CD4-positive, CD25-positive, alpha-beta regulatory T cell (primary cell): ENCODE results near the gene TFAP2A. TPM values are rescaled to one million over a fixed set of nuclear protein-coding genes. Genes with fewer than 3 reads are reported as not detected.

Experiments
- ATAC-seq, 2 donors: fragments of 150-1000 bp; cut with Tn5 transposase; one replicate each; pipeline ENCODE4 v1.10.0; 2021; ENCODE audit warnings: low read depth in 2 of 2, moderate number of reproducible peaks in 2 of 2, moderate library complexity in 1 of 2
- DNase-seq, 3 donors: peaks; one replicate each; pipeline versions ENCODE4 v3.0.0 to v3.0.0-alpha.2; 2012 to 2022; ENCODE audit warnings: mixed read lengths in 1 of 3
- H3K27ac ChIP-seq: one replicate; pipeline ENCODE4 v1.7.0; 2013; ENCODE audit warnings: mild to moderate bottlenecking, low read length; ENCODE audit not compliant: insufficient read depth, poor library complexity, severe bottlenecking
- H3K27me3 ChIP-seq: one replicate; pipeline ENCODE4 v1.7.0; 2013; ENCODE audit warnings: low read length; ENCODE audit not compliant: control insufficient read depth, insufficient read depth
- H3K36me3 ChIP-seq: one replicate; pipeline ENCODE4 v1.7.0; 2013; ENCODE audit warnings: mild to moderate bottlenecking, low read length, moderate library complexity; ENCODE audit not compliant: control insufficient read depth, insufficient read depth
- H3K4me1 ChIP-seq: 2 replicates; pipeline ENCODE4 v1.7.0; 2013; ENCODE audit warnings: mild to moderate bottlenecking, low read length; ENCODE audit not compliant: insufficient read depth, control insufficient read depth, poor library complexity, severe bottlenecking
- H3K4me3 ChIP-seq: one replicate; pipeline ENCODE4 v1.7.0; 2013; ENCODE audit warnings: low read depth, mild to moderate bottlenecking, low read length, moderate library complexity
- H3K9me3 ChIP-seq, 2 experiments: 1 replicate in 1 of 2; 2 replicates in 1 of 2; pipeline ENCODE4 v1.7.0; 2013; ENCODE audit warnings: low read length in 2 of 2, mild to moderate bottlenecking in 1 of 2, moderate library complexity in 1 of 2; ENCODE audit not compliant: control insufficient read depth in 2 of 2
- H3K27ac Mint-ChIP-seq, 3 donors: one replicate each; pipeline ENCODE4 v1.8.0; 2020 to 2022; ENCODE audit warnings: mild to moderate bottlenecking in 3 of 3, mixed read lengths in 3 of 3, moderate library complexity in 2 of 3
- H3K27me3 Mint-ChIP-seq: one replicate; pipeline ENCODE4 v1.8.0; 2022; ENCODE audit warnings: mild to moderate bottlenecking, mixed read lengths
- H3K36me3 Mint-ChIP-seq: one replicate; pipeline ENCODE4 v1.8.0; 2020; ENCODE audit warnings: mixed read lengths
- H3K4me1 Mint-ChIP-seq, 4 donors: one replicate each; pipeline ENCODE4 v1.8.0; 2020 to 2022; ENCODE audit warnings: mixed read lengths in 4 of 4, mild to moderate bottlenecking in 1 of 4
- H3K4me3 Mint-ChIP-seq, 4 donors: one replicate each; pipeline ENCODE4 v1.8.0; 2020 to 2022; ENCODE audit warnings: mild to moderate bottlenecking in 4 of 4, mixed read lengths in 4 of 4, moderate library complexity in 3 of 4
- H3K9me3 Mint-ChIP-seq, 7 donors: one replicate each; pipeline ENCODE4 v1.8.0; 2020 to 2022; ENCODE audit warnings: mixed read lengths in 7 of 7, mild to moderate bottlenecking in 3 of 7, moderate library complexity in 2 of 7
- polyA plus RNA-seq, 4 donors: library from polyadenylated mRNA; unstranded; fragments of 300-500 nt; fragmentation: Illumina TruSeq; gene quantifications; one replicate each; pipeline ENCODE4 v1.2.3, GENCODE V29; 2021
- total RNA-seq: library from RNA; stranded (reverse); gene quantifications from one replicate; pipeline ENCODE4 v1.2.3, GENCODE V29; 2022

Gene TFAP2A
- total and polyA plus RNA-seq, 5 donors from 2014 or later = not detected

DNA sequence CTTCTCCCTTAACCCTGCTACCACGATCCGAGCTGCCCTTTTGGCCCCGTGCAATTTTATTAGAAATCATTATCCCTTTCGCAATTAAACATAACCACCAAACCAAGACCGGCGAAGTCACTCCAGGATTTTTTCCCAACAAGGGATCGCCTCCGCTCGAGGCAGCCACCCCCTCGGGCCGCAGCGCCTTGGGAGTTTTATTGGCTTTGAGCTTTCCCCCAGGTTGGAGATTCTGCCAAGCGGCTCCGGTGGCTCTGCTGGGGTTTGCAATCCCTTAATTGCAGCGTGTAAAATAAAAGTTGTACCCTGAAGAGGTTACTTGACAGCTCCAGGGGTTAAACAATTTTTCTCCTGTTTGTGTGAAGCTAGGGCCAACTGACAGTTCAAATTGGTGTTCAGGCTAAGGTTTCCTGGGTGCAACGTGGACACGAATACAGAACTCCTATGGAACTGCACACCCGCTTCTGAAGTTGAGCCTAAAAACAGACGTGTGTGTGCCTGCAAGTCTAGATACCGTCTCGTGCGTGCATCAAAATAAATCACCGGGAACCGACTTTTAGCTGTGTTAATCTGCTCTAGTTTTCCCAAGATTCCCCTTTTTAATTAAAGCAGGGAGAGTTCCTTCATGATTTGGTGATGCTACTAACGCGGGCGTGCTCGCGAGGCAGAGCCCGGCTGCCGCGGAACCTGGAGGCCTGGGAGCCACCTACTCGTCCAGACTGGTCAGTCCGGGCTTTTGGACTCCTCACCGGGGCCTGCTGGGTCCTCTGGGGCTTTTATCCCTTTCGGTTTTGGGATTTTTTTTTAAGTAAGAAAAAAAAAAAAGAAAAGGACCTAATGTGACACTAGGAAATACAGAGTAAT is 975 bp upstream of the TFAP2A start:
- Histone ChIP-seq H3K9me3 (peaks cover 5 to 27% of the 10 kb centered on the region in 2 experiments), H3K27ac (no peak overlapping the region), H3K27me3 (peaks cover 35% of the 10 kb centered on the region), H3K4me3 (no peak overlapping the region), H3K36me3 (no peaks in the 10 kb centered on the region), H3K4me1 (peaks cover 44% of the 10 kb centered on the region)
- Mint-ChIP-seq H3K9me3 (peaks cover 0 to 24% (median 0%) of the 10 kb centered on the region in 7 donors), H3K27me3 (peaks cover 92% of the 10 kb centered on the region), H3K4me1 (peaks cover under 1 to 53% (median 21%) of the 10 kb centered on the region in 4 donors), H3K36me3 (peaks cover 4% of the 10 kb centered on the region), H3K4me3 (peak overlapping the region; percentile 26 to 84 (median 57)), H3K27ac (peak overlapping the region in 1 of 3 donors; percentile 56)
- DNase-seq (no peak), ATAC-seq (no peak)

DNA sequence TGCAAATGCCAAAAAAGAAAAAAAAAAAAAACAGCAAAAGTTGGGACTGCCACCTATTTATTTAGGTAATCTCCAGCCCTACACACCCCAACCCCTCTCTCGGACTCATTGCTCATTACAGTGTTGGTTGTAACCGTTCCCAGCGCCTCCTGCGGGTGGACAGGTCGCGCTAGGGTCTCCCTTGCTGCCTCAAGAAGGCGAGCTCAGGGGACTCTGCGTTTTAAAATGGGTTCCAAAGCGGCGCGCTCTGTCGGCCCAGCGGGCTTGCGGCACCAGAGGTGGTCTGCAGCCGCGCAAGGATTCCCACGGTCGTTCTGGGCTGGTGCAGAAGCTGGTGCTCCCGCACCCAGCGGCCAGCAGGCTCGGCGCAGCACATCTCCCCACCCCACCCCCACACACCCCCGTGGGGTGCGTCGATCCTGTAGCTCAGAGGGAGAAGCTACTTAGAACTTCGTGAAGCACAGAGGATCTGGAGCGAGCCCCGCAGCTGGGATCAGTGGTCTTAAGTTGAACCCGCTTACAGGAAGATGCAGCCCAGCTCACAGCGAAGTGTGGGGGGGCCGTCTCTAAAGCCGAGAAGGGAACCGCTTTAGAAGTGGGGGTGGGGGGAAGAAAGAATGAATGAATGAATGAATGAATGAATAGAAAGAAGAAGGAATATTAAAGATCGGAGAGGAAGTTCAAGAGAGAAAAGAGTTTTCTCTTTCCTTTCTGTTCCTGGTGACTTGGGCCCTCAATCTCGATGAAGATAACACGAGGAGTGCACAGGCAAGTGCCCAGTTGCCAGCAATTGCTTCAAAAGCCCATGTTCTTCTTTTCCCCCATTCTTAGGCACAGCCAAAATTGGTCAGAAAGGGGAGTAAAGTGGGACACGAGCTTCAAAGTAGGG is 780 bp downstream of the TFAP2A start:
- Mint-ChIP-seq H3K27me3 (peaks cover 94% of the 10 kb centered on the region), H3K36me3 (no peaks in the 10 kb centered on the region), H3K4me1 (peaks cover 10 to 61% (median 22%) of the 10 kb centered on the region in 4 donors), H3K27ac (peak overlapping the region in 2 of 3 donors; percentile 48 to 56), H3K9me3 (peaks cover 2 to 35% (median 5%) of the 10 kb centered on the region in 7 donors), H3K4me3 (peak overlapping the region; percentile 86 to 92 (median 90))
- Histone ChIP-seq H3K9me3 (peaks cover 15 to 40% of the 10 kb centered on the region in 2 experiments), H3K27ac (no peak overlapping the region), H3K36me3 (no peaks in the 10 kb centered on the region), H3K4me3 (no peak overlapping the region), H3K4me1 (peaks cover 44% of the 10 kb centered on the region), H3K27me3 (peaks cover 42% of the 10 kb centered on the region)
- ATAC-seq = no peak
- no peak for DNase-seq

- Mint-ChIP-seq H3K36me3 (no peaks in the 10 kb centered on the region), H3K27me3 (peaks cover 95% of the 10 kb centered on the region), H3K4me1 (peaks cover 10 to 61% (median 23%) of the 10 kb centered on the region in 4 donors), H3K9me3 (peaks cover 2 to 39% (median 8%) of the 10 kb centered on the region in 7 donors), H3K27ac (peak overlapping the region in 1 of 3 donors; percentile 56), H3K4me3 (peak overlapping the region; percentile 86 to 92 (median 90))
- Histone ChIP-seq H3K27ac (no peak overlapping the region), H3K36me3 (no peaks in the 10 kb centered on the region), H3K4me1 (peaks cover 44% of the 10 kb centered on the region), H3K9me3 (peaks cover 15 to 40% of the 10 kb centered on the region in 2 experiments), H3K27me3 (peaks cover 44% of the 10 kb centered on the region), H3K4me3 (no peak overlapping the region)
- DNase-seq (no peak), ATAC-seq (no peak)
Measured at GRCh38 chr6:10413262-10413849, 1.5 kb downstream of the TFAP2A start.

DNA sequence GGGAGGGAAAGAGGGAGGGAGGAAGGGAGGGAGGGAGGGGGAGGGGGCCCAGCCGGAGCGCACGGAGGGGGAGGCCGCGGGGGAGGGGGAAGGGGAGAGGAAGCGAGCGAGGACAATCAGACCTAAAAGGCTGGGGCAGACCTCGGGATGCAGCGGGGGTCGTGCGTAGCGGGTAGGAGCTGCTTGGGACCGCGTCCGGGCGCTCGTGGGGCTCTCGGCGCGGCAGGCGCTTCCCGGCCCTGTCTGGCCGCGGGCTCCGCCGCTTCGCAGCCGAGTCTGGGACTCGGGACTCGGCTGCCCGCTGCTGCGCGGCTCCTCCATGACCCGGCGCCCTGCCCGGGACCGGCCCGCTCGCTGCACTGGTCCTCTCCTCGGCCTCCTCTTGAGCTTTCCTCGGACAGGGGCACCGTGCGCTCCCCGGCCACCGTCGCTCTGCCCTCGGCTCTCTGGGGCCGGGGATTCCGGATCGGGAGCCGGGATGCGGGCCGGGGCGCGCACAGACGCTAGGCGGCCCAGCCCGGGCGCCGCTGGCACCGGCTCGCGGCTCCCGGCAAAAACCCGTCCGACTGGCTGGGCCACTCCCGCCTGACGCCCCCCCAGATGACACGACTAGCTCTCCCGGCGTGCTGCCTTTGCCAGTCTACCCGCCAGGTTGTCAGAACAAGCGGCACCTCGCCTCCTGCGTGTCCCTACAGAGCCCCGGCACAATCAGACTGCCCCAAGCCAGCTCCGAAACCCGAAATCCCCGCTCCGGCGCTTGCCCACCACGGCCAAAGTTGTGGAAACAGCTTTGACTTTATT is 2.2 kb downstream of the TFAP2A start:
- no peak overlapping the region for H3K27ac ChIP-seq
- H3K27ac Mint-ChIP-seq = peak overlapping the region in 1 of 3 donors; percentile 46
- peaks cover 14 to 35% of the 10 kb centered on the region in 2 experiments for H3K9me3 ChIP-seq
- peak overlapping the region; percentile 69 for H3K4me3 ChIP-seq
- H3K4me3 Mint-ChIP-seq = peak overlapping the region; percentile 91 to 97 (median 93)
- peaks cover 44% of the 10 kb centered on the region for H3K4me1 ChIP-seq
- no peaks in the 10 kb centered on the region for H3K36me3 ChIP-seq
- H3K9me3 Mint-ChIP-seq = peaks cover 3 to 39% (median 12%) of the 10 kb centered on the region in 7 donors
- peaks cover 10 to 58% (median 23%) of the 10 kb centered on the region in 4 donors for H3K4me1 Mint-ChIP-seq
- ATAC-seq = no peak
- peak in 1 of 3 donors; percentile 17 for DNase-seq
- H3K36me3 Mint-ChIP-seq = no peaks in the 10 kb centered on the region
- H3K27me3 ChIP-seq = peaks cover 43% of the 10 kb centered on the region
- peaks cover 95% of the 10 kb centered on the region for H3K27me3 Mint-ChIP-seq

DNA sequence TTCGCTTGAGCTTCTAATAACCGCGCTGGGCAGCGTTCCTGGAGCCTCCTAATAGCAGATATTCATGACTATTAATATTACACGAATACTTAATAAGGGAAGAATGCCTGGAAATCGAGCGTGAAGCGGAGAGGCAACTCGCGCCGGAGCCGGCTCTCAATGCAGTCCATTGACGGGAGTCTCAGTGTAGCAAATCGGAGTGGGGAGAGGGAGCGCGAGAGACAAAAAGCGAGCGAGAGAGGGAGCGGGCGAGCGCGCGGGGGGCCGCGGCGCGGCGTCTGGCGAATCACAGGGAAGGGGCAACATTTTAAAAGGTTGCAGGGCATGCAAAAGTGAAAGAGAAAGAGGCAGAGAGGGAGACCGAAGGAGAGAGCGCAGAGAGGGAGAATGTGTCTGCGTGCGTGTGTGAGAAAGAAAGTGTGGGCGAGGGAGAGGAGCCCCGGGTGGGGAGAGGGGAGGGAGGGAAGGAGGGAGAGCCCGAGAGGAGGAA is 2.9 kb downstream of the TFAP2A start:
- H3K27ac Mint-ChIP-seq = peak overlapping the region; percentile 65 to 84 (median 69)
- H3K4me3 ChIP-seq = peak overlapping the region; percentile 69
- ATAC-seq = peak; percentile 29 to 60
- peaks cover 41% of the 10 kb centered on the region for H3K4me1 ChIP-seq
- no peaks in the 10 kb centered on the region for H3K36me3 ChIP-seq
- peaks cover 14 to 38% of the 10 kb centered on the region in 2 experiments for H3K9me3 ChIP-seq
- peak; percentile 10 to 66 (median 44) for DNase-seq
- H3K4me3 Mint-ChIP-seq = peak overlapping the region; percentile 85 to 97 (median 92)
- no peaks in the 10 kb centered on the region for H3K36me3 Mint-ChIP-seq
- H3K27me3 Mint-ChIP-seq = peaks cover 95% of the 10 kb centered on the region
- peaks cover 10 to 54% (median 23%) of the 10 kb centered on the region in 4 donors for H3K4me1 Mint-ChIP-seq
- H3K9me3 Mint-ChIP-seq = peaks cover 3 to 39% (median 19%) of the 10 kb centered on the region in 7 donors
- H3K27ac ChIP-seq = no peak overlapping the region
- H3K27me3 ChIP-seq = peaks cover 49% of the 10 kb centered on the region

DNA sequence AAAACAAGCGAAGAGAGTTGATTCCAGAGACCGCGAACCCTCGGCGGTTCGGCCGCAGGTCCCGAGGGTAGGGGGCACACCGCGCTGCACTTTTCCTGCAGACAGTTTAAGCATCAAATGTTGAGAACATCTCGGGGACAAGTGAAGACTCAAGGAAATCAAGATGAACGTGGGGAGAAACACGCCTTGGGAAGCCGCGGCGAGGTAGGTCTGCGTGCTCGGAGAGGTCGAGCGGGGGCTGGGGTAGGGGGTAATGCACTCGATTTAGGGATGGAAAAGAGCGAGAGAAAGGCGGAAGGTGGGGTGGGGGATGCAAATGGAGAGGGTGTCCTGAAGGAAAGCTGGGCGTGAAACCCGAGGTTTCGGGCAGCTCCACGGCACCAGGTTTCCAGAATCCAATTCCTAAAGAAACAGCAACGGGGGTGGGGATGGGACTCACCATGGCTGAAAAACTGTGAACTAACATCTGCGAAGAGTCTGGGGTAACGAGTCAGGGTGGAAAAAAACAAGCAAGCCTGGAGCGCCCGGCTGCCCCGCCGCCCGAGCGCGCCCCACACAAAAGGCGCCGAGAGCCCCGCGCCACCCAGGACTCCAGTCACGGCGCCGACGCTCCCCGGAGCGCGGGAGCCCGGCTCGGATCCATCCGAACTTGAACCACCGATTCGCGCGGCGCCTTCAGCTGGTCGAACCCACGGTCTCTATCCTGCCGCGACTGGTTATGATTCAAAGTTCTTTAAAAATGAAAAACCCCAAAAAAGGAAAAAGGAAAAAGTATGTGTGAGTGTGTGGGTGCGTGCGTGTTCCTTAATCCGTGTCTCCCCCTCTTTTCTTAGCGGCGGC is 3.5 kb downstream of the TFAP2A start:
- Histone ChIP-seq H3K9me3 (peaks cover 15 to 42% of the 10 kb centered on the region in 2 experiments), H3K4me3 (peak overlapping the region; percentile 69), H3K4me1 (peaks cover 37% of the 10 kb centered on the region), H3K36me3 (no peaks in the 10 kb centered on the region), H3K27me3 (peaks cover 46% of the 10 kb centered on the region), H3K27ac (no peak overlapping the region)
- peak overlapping the region in 2 of 3 donors; percentile 65 to 75 for H3K27ac Mint-ChIP-seq
- peaks cover 94% of the 10 kb centered on the region for H3K27me3 Mint-ChIP-seq
- H3K9me3 Mint-ChIP-seq = peaks cover 3 to 38% (median 20%) of the 10 kb centered on the region in 7 donors
- H3K4me1 Mint-ChIP-seq = peaks cover 10 to 51% (median 23%) of the 10 kb centered on the region in 4 donors
- ATAC-seq (peak in 1 of 2 donors; percentile 11), DNase-seq (no peak)
- peak overlapping the region; percentile 85 to 97 (median 92) for H3K4me3 Mint-ChIP-seq
- no peaks in the 10 kb centered on the region for H3K36me3 Mint-ChIP-seq
